Measurements from ENCODE around the gene CDC73.
"Not testable (repeated sequence)": the region's sequence is repeated elsewhere in the genome, so short reads cannot be mapped to it uniquely, and the experiment has no call there.

Gene CDC73

GRCh38 chr1:193275773-193276172 lies 153.9 kb downstream of the CDC73 start:
- DNase-seq (ENCODE audit: extremely low read depth in 1 of 2, low read depth in 1 of 2) = no peak

DNA sequence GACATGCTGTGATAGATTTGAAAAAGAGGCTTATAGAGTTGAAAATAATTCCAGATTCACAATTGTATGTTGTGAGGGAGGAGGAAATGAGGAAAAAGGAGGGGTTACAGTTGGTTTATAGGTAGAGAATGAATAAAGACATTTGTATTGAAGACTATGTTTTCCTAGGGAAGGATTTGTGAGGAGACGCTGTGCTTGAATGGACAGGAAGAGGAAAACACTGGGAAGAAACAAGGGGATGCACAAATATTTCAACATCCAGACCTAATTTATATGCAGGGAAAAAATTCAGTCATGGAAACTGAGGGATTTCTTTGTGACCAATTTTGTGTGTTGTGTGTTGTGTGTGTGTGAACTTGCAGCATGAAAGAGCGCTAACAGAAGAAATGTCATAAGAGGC lies 157.1 kb downstream of the CDC73 start:
- no peak for DNase-seq (ENCODE audit: extremely low read depth in 1 of 2, low read depth in 1 of 2)

DNA sequence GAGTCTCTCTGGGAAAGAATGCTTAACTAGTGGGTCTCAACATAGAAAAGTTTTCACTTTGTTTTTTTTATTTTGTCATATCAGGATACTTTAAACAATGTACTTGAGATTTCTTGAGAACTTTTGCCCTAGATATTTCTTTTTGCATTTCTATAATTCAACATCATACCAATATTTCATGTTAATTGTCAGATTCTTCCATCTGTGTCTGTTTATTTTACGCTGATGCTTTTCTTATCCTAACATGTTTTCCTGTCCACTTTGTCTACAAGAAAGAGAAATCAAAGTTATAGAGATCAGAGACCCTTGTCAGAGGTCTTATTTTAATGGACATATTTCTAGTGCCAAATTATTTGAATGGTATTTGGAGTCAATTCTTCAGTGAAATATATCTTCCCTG lies 160.1 kb downstream of the CDC73 start:
- DNase-seq (ENCODE audit: extremely low read depth in 1 of 2, low read depth in 1 of 2) = no peak

- no peak for DNase-seq (ENCODE audit: extremely low read depth in 1 of 2, low read depth in 1 of 2)
Measured at GRCh38 chr1:193283016-193283415, 161.2 kb downstream of the CDC73 start.

- no peak for DNase-seq (ENCODE audit: extremely low read depth in 1 of 2, low read depth in 1 of 2)
Measured at GRCh38 chr1:193284219-193284618, 162.4 kb downstream of the CDC73 start.

- no peak for DNase-seq (ENCODE audit: extremely low read depth in 1 of 2, low read depth in 1 of 2)
Measured at GRCh38 chr1:193285641-193286040, 163.8 kb downstream of the CDC73 start.

DNA sequence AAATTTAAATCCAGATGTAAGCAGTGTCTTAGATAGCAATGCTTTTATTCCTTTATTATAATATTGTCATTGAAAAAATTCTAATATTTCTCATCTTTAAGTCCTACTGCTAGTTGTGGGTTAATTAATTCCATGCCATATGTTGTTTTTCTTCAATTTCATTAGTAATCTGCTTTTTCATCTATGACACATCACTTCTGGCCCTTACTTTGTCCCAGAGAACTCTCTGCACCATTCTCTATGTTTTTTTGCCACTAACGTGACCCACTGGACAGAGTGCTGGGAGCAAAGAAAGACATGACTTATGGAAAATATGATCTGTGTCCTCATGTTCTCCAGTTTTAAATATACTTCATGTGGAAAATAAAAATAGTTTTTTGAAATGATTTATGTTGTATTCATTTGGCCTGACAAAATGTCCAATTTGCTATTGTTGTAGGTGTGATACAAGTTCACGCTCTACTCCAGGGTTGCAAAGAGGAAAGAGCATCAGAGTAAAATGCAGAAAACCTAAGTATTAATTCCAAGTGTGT lies 166.8 kb downstream of the CDC73 start:
- not testable (repeated sequence) for DNase-seq (ENCODE audit: extremely low read depth in 1 of 2, low read depth in 1 of 2)

DNA sequence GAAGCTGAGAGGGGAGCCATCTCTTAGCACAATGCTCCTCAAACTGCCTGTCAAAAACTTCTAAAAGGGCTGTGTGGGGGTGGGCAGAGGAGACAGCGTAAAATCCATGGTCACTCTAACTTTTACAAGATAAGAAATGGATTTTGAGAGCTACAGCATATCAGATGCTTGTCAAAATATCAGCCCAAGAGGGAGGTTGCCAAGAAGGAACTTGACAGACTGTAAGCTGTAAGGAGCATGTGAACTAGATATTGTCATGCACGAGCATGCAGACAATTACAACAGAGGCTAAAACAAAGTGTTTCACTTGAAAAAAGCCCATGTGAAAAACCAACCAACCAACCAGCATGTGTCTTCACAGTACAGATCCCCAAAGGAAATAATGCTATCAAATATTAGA lies 171.9 kb downstream of the CDC73 start:
- no peak for DNase-seq (ENCODE audit: extremely low read depth in 1 of 2, low read depth in 1 of 2)

DNA sequence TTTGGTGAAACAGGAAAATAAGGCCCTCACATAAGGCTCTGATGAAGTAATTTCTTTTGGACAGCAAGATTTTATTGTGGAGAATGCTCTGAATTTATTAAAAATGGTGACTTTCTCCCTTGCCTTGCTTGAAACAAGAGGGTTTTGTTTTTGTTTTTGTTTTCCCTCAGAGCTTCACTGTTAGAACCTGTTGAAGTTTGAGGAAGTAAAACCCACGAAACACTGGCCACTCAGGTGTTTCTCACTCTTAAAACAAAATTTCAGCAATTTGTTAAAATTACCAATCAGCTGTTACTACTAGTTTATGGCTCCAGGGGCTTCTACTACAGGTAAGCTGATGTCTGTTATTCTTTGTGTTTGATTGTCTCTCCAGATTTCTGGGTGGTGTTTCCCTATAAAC lies 177.2 kb downstream of the CDC73 start:
- DNase-seq (ENCODE audit: extremely low read depth in 1 of 2, low read depth in 1 of 2) = no peak

GRCh38 chr1:193301746-193302145 lies 179.9 kb downstream of the CDC73 start:
- no peak for DNase-seq (ENCODE audit: extremely low read depth in 1 of 2, low read depth in 1 of 2)

GRCh38 chr1:193303849-193304248 lies 182.0 kb downstream of the CDC73 start:
- no peak for DNase-seq (ENCODE audit: extremely low read depth in 1 of 2, low read depth in 1 of 2)

Data from activated CD8-positive, alpha-beta memory T cell treated with anti-CD3 and anti-CD28 coated beads for 1 hour (primary cell).